Pancreas (tissue), 10 donors: ENCODE results near the gene MED17. TPM values are rescaled to one million over a fixed set of nuclear protein-coding genes. Genes with fewer than 3 reads are reported as not detected.

Source experiments
- ATAC-seq, 4 donors: fragments of 200-7000 bp; cut with Tn5 transposase; one replicate each; pipeline versions ENCODE4 v1.8.0 to v1.9.1; 2020; ENCODE audit warnings: mild to moderate bottlenecking in 4 of 4, moderate library complexity in 4 of 4
- DNase-seq, 6 donors: peaks; one replicate each; pipeline ENCODE4 v3.0.0-alpha.2; 2020
- FAIRE-seq: peaks from 2 replicates; lab custom pipeline; 2012; peaks lifted over from hg19 to GRCh38; lab: Jason Lieb, UNC
- H3K27ac ChIP-seq, 4 donors: fragments of 200-600 bp; sonication (generic); 1 replicate in 3 of 4; 2 replicates in 1 of 4; pipeline versions ENCODE4 v1.5.0 to v1.8.0; 2020
- H3K27me3 ChIP-seq, 4 donors: fragments of 200-600 bp; one replicate each; pipeline ENCODE4 v1.8.0; 2021
- H3K36me3 ChIP-seq, 3 donors: fragments of 200-600 bp; sonication (generic) in 1 of 3; one replicate each; pipeline versions ENCODE4 v1.5.0 to v1.8.0; 2020 to 2021
- H3K4me1 ChIP-seq, 3 donors: fragments of 200-600 bp; one replicate each; pipeline ENCODE4 v1.8.0; 2021
- H3K4me3 ChIP-seq, 4 donors: fragments of 200-600 bp; sonication (generic) in 2 of 4; one replicate each; pipeline versions ENCODE4 v1.5.0 to v1.8.0; 2020 to 2021
- H3K9me3 ChIP-seq, 4 donors: fragments of 200-600 bp; one replicate each; pipeline ENCODE4 v1.8.0; 2021
- WGBS, 2 donors: extraction: QIAGEN DNeasy Blood & Tissue Kit; methylation state at CpG; one replicate each; pipeline ENCODE4 v1.1.7; 2013; 5-methylcytosine and 5-hydroxymethylcytosine counted together
- intact Hi-C, 3 donors: fragments of 100-400 bp; cut with DNase I; formaldehyde crosslinking; loops; one replicate each; pipeline versions ENCODE4 v1.11.1 to v1.14.2; 2022
- polyA plus RNA-seq, 2 donors: library from polyadenylated mRNA; stranded (reverse); fragments of 200-250 nt; gene quantifications; one replicate each; pipeline ENCODE4 v1.2.3, GENCODE V29; 2013
- total RNA-seq, 6 donors: library from RNA; stranded (reverse); fragmentation: NEBNext Ultra II Directional in 4 of 6; extraction: Animal tissue kit (Norgen Biotek cat#: 25700) in 4 of 6; gene quantifications; one replicate each; pipeline versions ENCODE4 v1.2.1 to v1.2.4, GENCODE V29; 2021 to 2023
- TF ChIP-seq, protein P1 (sequence below), 4 donors: fragments of 200-600 bp; sonication (generic) in 3 of 4; IDR thresholded peaks; one replicate each; pipeline versions ENCODE4 v1.5.0 to v1.8.0; 2021; ENCODE audit warnings: antibody characterized with exemption in 4 of 4
- donor health status: healthy with polysubstance abuse.
- donor health status: DM: no; HTN: no; CAD: no; lungs with moderate emphysema.
- donor health status: DM: no; HTN: no; CAD: no.
- donor health status: control.
- donor health status: control.
- donor health status: Bipolar disorder and iron deficiency.
- donor health status: DM: yes; HTN: yes; CAD: no.
- donor health status: DM: no; HTN: no; CAD: no.
- donor health status: DM: no; HTN: no; CAD: no.
- donor health status: DM: yes; HTN: yes; CAD: no.

MED17 gene
- total and polyA plus RNA-seq, 8 donors: 6.6 to 17.8 (median 11.1) TPM

DNA sequence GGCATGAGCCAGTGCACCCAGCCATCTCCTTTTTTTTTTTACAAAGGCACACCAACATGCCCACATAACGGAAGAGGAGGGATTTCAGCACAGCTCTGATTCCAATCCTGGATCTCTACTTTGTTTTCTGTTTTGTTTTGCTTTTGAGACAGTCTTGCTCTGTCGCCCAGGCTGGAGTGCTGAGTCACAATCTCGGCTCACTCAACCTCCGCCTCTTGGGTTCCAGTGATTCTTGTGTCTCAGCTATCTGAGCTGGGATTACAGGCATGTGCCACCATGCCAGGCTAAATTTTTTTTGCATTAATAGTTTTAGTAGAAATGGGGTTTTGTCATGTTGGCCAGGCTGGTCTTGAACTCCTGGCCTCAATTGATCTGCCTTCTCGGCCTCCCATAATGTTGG, 38.3 kb downstream of the MED17 start:
- Histone ChIP-seq H3K4me3 (no peak overlapping the region), H3K9me3 (no peaks in the 10 kb centered on the region), H3K27me3 (no peaks in the 10 kb centered on the region), H3K4me1 (peaks cover 0 to 3% (median 2%) of the 10 kb centered on the region in 3 donors), H3K36me3 (no peaks in the 10 kb centered on the region), H3K27ac (no peak overlapping the region)
- ATAC-seq (no peak), DNase-seq (no peak), FAIRE-seq (no peak)
- TF ChIP-seq, protein P1, sequence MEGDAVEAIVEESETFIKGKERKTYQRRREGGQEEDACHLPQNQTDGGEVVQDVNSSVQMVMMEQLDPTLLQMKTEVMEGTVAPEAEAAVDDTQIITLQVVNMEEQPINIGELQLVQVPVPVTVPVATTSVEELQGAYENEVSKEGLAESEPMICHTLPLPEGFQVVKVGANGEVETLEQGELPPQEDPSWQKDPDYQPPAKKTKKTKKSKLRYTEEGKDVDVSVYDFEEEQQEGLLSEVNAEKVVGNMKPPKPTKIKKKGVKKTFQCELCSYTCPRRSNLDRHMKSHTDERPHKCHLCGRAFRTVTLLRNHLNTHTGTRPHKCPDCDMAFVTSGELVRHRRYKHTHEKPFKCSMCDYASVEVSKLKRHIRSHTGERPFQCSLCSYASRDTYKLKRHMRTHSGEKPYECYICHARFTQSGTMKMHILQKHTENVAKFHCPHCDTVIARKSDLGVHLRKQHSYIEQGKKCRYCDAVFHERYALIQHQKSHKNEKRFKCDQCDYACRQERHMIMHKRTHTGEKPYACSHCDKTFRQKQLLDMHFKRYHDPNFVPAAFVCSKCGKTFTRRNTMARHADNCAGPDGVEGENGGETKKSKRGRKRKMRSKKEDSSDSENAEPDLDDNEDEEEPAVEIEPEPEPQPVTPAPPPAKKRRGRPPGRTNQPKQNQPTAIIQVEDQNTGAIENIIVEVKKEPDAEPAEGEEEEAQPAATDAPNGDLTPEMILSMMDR (IDR thresholded peaks at IDR 0.05): no peak
- 95% methylated on average over 5 of the region's 5 CpGs for WGBS, 2 donors
- intact Hi-C loops: no loop called here

DNA sequence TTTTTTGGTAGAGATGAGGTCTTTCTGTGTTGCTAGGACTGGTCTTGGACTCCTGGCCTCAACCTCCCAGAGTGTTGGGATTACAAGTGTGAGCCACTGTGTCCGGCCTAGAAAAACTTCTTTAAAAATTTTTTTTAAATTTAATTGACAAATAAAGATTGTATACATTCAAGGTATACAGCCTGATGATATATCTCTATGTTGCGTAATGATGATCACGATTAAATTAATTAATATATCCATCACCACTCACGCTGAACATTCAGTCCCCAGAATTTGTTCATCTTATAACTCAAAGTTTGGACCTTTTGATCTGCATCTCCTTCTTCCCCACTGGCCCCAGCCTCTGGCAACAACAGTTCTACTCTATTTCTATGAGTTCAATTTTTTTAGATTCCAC, 39.1 kb downstream of the MED17 start:
- DNase-seq (no peak), ATAC-seq (no peak), FAIRE-seq (no peak)
- H3K9me3 ChIP-seq: no peaks in the 10 kb centered on the region
- intact Hi-C loops: no loop called here
- TF ChIP-seq, protein P1 (IDR thresholded peaks at IDR 0.05): no peak
- peaks cover 0 to 5% (median 5%) of the 10 kb centered on the region in 3 donors for H3K4me1 ChIP-seq
- H3K27me3 ChIP-seq: no peaks in the 10 kb centered on the region
- no peak overlapping the region for H3K4me3 ChIP-seq
- no peaks in the 10 kb centered on the region for H3K36me3 ChIP-seq
- WGBS, 2 donors: 94 to 98% methylated on average over 4 of the region's 4 CpGs
- no peak overlapping the region for H3K27ac ChIP-seq

DNA sequence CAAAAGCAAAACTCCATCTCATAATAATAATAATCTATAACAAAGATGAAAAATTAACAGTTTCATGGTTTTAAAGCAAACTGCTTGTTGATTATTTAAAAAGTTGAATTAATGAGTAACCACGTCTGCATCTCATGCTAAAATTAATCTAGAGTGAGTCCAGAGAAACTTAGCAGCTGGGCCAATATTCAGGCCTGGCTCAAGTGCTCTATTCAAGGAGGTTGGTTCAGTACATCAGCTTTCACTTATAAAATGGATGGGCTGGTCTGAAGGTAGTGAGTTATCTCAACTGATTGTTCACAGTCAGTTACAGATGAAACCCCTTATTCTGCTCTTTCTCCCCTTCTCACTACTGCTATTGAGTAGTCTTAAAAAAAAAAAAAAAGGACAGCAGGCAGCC, 43.3 kb downstream of the MED17 start:
- TF ChIP-seq, protein P1 (IDR thresholded peaks at IDR 0.05): no peak
- WGBS, 2 donors: 10 to 16% methylated on average over 1 of the region's 1 CpG
- H3K9me3 ChIP-seq: no peaks in the 10 kb centered on the region
- H3K27me3 ChIP-seq: no peaks in the 10 kb centered on the region
- ATAC-seq: peak; percentile 50 to 91 (median 85)
- no peak overlapping the region for H3K4me3 ChIP-seq
- H3K36me3 ChIP-seq: no peaks in the 10 kb centered on the region
- intact Hi-C loops: no loop called here
- FAIRE-seq: no peak
- DNase-seq: peak in 2 of 6 donors; percentile 21 to 38
- H3K4me1 ChIP-seq: peaks cover 0 to 5% (median 5%) of the 10 kb centered on the region in 3 donors
- no peak overlapping the region for H3K27ac ChIP-seq

DNA sequence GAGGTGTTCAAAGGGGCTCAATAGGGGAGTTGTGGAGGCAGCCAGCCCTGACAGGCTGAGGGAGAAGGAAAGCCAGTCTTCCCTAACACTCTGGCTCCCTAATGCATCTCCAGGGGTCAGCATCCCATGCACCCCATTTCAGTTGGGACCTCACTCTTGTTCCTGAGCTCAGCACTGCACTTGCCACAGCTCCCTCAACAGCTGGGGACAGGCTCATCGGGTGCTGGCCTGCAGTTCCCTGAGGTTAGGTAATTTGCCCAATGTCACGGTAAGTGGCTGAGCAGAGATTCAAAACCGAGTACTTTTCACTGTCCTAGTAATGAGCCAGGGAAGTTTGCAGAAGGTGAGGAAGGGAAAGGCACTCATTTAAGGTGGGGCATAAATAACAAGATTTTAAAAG, 45.5 kb downstream of the MED17 start:
- DNase-seq (no peak), FAIRE-seq (no peak), ATAC-seq (no peak)
- 69 to 75% methylated on average over 3 of the region's 3 CpGs for WGBS, 2 donors
- Histone ChIP-seq H3K9me3 (no peaks in the 10 kb centered on the region), H3K36me3 (no peaks in the 10 kb centered on the region), H3K4me1 (peaks cover 0 to 5% (median 5%) of the 10 kb centered on the region in 3 donors), H3K27ac (no peak overlapping the region), H3K27me3 (no peaks in the 10 kb centered on the region), H3K4me3 (no peak overlapping the region)
- TF ChIP-seq, protein P1 (IDR thresholded peaks at IDR 0.05): no peak
- intact Hi-C loops: no loop called here

DNA sequence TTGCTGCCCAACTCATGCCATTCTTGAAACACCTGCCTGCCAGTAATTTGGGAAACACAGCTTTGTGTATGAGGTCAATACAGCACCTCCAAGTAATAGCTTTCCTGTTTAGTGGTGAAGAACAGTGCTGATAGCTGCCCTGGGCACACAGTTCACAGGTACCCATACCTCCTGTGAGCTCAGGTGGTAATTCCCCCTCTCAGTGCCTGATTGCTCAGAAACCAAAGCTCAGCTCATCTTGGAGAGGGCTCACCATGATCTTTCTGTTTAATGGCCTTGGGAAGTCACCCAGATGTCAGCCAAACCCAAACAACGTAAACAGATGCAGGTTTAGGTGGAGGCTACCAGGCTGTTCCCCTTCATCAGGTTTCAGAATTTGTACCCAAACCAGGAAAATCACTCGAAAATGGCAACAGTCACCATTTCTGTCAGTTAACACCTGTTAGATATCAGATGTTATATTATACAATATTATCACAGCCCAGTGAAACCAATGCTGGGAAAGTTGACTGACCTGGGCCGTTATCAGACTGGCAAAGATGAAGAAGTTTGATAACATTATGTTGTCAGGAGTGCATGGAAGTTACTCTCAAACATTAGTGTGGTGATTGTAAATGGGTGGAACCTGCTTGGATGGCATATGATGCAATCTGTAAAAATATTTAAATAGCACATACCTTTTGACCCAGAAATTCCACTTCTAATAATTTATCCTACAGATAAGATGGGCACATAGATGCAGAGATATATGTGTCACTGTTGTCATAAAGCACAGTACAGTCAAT, 47.5 kb downstream of the MED17 start:
- no peak for FAIRE-seq
- Histone ChIP-seq H3K9me3 (no peaks in the 10 kb centered on the region), H3K36me3 (no peaks in the 10 kb centered on the region), H3K4me3 (no peak overlapping the region), H3K27ac (no peak overlapping the region), H3K4me1 (peaks cover 0 to 5% (median 5%) of the 10 kb centered on the region in 3 donors), H3K27me3 (no peaks in the 10 kb centered on the region)
- TF ChIP-seq, protein P1 (IDR thresholded peaks at IDR 0.05): no peak
- ATAC-seq: peak in 3 of 4 donors; percentile 22 to 58 (median 23)
- no peak for DNase-seq
- WGBS, 2 donors: 27% methylated on average over 3 of the region's 3 CpGs
- intact Hi-C loops: no loop called here
